ENCODE results near the gene LMO1.

The LMO1 gene

DNA sequence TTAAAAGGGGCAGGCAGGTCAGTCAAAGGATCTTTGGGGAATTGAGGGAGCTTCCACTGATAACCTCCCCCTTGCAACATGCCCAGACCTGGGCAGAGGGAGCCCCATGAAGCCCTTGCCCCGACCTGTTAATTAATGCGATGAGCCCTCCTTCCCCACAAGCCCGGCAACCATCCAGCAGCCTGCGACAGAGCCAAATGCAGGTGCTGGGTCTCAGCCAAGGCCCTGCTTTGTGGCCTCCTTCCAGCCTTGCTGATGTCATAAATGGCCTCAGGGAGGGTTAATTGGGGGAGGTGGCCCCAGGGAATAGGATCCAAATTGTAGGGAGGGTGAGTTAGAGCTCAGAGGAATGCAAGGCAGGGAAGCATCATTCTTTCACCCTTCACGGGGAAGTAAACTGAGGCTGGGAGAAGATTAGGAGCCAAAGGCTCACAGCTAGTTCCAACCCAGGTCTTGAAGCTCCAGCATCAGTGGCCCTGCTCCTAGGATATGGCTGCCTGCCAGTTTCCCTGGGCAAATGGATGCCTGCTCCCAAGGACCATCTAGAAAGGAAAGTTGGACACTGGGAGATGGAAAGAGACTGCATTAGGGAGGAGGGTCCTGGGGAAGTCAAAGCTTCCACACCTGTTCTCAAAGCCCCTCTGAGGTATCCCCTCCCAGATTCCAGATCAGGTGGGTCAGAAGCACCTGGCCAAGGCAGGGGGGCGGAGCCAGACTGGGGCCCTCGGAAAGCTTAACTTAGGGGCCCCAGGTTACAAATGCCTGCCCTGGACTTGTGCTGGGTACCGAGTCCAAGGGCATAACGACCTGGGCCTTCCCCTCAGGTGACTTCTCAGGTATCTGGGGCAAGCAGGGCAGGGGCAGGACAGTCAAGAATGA, 34.1 kb downstream of the LMO1 start:
- DNase-seq (ENCODE audit: low read depth in 4 of 4, low spot score in 1 of 4), result no peak

DNA sequence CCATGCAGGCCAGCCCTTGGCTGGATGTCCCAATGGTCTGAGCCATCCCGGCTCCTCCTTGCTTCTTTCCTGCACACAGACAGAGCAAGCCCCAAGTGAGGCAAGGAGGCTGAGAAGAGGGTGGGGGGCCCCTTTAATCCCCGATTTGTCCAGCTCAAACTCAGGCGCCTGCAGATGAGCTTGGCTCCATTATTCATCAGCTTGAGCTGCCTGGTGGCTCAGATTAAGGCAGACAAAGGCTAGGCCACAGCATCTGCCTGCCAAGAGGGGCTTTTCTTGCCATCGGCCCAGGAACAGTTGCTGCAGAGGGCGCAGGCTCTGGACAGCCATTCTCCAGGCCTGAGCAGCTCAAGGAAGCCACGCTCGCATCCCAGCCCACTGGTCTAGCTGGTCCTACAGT, 35.4 kb downstream of the LMO1 start:
- no peak for DNase-seq (ENCODE audit: low read depth in 4 of 4, low spot score in 1 of 4)

DNA sequence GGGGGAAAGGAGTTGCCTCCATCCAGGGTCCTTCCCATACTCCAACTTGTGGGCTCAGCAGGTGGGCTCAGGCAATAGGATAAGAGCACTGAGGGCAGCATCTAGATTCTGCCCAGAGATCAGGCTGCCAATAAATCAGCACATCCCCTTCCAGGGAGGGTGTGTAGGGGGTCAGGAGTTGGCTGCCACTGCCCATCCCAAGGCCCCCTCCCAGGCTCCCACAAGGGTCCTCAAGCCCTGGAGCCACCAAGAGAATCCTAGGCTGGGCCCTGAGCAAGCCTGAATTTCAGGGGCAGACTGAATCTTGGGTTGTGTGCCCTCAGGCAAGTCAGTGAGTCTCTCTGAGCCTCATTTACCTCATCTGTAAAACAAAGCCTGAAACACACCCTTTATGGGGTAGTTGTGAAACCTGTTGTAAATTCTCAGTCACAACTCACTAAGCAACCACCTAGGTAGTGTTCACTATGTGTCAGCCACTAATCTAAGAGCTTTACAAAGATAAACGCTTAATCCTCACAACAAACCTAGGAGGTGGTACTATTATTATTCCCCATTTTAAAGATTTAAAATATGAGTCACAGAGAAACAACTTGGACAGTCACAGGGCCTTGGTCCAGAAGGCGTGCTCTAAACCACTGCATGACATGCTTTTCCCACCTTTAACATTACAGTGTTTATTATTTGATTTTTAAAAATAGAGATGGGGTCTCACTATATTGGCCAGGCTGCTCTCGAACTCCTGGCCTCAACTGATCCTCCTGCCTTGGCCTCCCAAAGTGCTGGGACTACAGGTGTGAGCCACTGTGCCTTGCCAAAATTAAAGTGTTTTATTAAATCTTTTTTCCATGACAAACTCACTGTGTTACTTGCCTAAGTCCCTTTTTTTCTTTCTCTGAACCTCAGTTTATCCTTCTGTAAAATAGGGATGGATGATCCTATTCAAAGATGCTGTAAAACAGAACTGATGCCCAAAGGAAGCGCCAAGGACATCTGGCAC, 36.2 kb downstream of the LMO1 start:
- DNase-seq (ENCODE audit: low read depth in 4 of 4, low spot score in 1 of 4), result no peak

DNA sequence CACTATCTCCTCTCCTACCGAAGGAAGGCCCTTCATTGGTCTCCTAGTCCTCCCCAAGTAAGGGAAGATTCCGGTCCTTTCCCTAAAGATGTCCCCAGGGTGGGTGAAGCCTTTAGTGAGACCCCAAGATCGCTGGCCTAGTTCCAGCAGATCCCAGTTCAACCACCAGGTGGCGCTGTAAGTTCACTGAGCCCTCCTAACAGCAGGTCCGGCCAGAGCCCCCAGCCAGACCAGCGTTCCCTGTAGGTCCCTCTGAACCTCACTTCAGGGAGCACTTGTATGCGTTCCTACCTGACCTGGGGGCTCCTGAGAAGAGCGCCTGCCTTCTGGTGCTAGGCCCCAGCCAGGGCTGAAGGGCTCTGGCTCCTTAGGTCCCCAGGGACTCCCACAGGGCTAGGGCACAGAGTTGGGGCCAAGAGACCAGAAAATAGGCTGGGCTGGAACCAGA, 38.1 kb downstream of the LMO1 start:
- peak; percentile 44 to 54 (median 52) for DNase-seq (ENCODE audit: low read depth in 4 of 4, low spot score in 1 of 4)

DNA sequence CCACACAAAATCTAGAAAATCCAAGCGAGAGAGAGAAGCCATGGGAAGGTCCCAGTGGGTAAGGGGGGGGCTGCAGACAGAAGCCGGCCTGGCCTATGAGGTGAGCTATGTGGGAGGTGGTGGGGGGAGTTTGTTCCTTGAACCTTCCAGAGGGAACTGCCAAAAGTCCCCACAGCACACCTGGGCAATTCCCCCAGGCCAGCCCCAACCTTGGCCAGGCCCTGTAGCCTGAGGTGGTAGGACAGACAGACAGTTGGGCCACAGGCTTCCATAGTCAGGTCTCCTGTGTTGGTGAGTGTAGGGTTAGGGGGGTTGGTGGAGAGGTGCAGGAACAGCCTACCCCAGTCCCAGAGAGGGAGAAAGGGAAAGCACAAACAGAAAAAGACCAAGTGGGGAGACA, 39.0 kb downstream of the LMO1 start:
- DNase-seq (ENCODE audit: low read depth in 4 of 4, low spot score in 1 of 4), result no peak

DNA sequence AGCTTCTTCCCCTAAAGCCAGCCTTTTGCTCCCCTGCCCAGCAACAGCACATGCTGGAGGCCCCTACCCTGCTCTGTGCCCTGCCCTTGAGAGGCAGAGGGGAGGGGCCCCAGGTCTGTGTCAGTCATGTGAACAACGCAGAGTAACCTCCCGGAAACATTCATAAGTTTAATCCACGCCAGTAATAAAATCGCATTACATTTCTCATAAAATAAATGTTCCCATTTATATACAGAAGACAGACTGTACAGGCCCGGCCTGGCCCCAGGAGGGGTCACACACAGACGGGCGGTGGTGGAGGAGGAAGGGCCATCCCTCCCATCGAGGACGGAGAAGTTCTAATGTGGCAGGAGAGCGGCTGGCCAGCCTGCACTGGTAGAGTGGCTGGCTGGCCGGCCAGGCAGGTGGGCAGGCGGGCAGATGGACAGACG, 39.5 kb downstream of the LMO1 start:
- DNase-seq (ENCODE audit: low read depth in 4 of 4, low spot score in 1 of 4), result no peak

DNA sequence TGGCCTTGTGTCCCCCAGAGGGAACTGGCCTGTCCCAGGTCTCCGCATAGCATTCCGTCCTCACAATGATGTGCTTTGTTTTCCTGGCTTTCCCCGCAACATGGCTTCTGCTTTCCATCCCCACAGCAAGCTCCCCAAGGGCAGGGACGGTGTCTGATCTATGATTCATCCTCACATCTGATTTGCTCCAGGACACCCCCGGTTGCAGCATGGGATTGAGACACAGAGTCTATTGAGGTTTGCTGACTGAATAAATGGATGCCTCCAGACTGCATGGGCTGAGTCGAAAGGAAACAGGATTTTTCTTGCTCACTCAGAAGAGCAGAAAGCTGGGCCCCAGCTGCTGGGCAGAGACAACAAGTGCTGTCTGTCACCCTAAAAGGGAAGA, 40.2 kb downstream of the LMO1 start:
- DNase-seq (ENCODE audit: low read depth in 4 of 4, low spot score in 1 of 4), result no peak

DNA sequence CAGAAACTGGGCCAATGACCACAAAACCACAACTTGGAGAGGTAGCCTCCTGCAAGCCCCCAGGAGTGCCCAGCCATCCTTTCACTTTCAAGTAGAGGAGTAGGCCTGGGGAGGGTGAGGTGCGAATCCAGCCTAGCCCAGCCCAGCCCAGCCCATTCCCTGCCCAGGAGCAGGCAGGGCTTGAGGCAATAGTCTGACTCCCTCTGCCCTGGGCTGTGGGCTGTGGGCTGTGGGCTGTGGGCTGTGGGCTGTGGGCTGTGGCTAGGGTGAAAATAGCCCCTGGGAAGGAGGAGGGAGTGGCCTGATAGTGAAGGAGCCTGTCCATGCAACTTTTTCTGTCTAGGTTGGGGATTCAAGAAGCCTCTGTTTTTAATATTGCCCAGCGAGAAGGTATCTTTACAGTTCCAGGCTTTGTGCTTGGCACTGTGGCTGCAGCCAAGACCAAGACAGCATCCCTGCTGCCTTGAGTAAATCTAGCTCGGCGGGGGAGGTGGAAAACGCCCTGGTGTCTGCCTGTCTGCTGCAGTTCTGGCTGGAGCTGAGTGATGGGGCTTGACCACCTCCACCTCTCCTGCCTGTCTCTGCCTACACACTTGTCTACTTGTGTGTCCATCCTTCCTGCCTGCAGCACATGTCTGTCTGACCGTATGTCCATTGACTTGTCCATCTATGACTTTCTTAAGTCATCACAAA, 40.7 kb downstream of the LMO1 start:
- DNase-seq (ENCODE audit: low read depth in 4 of 4, low spot score in 1 of 4), result no peak

DNA sequence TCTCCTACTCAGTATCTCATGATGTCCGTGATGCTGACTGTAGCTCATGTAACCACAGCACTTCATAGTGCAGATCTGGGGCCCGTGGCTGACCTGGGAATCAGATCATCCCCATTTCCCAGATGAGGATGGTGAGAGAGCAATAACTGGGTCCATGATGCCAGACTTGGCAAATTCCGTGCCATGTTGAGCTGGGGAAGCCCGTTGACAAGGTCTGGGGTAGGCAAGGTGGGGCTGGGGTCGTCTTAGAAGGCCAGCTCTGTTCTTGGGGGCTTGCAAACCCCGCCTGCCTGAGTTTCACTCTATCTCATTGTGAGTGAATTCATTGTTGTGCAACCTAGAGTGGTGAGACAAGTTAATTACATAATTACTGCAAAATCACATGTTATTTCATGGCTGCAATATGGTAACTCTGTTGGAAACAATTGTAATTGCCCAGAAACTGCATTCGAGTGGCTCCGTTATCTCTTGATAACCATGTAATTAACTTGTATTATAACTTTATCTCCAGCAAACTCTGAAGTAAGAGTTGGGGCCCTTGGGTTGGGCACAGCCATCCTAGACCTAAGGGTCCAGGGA, 41.7 kb downstream of the LMO1 start:
- DNase-seq (ENCODE audit: low read depth in 4 of 4, low spot score in 1 of 4), result no peak

DNA sequence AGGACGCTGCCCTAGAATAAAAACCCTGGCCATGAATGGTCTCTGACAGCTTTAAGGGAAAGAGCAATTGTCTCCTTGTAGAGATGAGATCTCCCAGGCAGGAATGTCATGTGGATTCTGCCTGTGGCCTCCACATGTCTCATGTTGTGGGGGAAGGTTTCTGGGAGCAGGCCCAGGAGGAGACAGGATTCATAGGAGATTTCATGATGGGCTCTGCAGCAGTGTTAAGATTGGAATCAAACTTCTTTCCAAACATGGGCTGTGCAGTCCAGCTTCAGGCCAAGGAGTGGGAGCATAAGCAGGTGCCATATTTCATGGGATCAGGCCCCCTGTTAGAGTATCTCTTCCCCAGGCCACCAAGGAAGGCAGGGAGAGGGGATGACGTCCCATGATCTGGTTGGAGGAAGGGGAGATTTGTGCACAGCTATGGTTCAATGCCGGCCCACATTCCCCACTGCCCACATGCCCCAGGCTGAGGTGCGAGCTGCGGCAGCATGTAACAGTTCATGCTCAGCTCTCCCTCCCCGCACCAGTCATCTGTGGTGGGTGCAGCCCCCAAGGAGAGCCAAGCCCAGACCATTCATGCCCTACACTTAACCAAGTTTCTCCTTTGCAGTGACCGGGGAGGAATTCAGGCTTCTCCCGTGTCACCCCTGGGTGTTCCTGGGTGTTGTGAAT, 42.5 kb downstream of the LMO1 start:
- DNase-seq (ENCODE audit: low read depth in 4 of 4, low spot score in 1 of 4), result no peak

DNA sequence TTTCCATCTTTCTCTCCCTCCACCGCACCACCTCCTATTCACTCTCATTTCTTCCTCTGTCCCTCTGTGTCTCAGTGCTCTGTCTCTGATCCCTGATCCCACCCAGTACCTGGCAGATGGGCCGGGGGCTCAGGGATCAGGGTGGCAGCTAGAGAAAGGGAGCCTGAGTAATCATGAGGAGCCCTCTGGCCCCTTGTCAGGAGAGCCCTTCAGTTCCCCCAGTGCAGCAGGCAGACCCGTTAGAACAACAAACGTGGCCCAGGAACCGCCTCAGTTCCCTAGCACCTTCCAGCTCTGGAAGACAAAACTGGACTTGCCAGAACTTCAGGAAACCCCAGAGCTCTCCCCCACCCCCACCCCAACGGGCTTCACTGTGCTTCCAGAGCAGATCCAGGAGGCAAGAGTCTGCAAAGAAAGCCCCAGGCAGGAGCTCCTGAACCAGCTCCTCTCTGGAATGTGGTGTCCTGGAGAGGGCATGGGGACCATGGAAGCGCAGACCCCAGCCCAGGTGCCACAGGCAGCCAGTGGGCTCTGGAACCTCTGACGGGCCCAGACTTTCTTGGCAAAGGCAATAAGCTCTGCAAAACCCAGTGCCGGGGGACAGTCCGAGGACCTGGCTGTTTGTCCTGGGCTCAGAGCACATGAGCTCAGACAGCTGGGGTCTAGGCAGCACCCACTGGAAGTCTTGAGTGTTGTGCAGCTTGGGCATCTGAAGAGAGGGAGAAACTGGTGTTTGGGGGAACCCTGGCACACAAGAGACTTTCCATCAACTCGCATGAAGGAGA, 43.2 kb downstream of the LMO1 start:
- no peak for DNase-seq (ENCODE audit: low read depth in 4 of 4, low spot score in 1 of 4)

DNA sequence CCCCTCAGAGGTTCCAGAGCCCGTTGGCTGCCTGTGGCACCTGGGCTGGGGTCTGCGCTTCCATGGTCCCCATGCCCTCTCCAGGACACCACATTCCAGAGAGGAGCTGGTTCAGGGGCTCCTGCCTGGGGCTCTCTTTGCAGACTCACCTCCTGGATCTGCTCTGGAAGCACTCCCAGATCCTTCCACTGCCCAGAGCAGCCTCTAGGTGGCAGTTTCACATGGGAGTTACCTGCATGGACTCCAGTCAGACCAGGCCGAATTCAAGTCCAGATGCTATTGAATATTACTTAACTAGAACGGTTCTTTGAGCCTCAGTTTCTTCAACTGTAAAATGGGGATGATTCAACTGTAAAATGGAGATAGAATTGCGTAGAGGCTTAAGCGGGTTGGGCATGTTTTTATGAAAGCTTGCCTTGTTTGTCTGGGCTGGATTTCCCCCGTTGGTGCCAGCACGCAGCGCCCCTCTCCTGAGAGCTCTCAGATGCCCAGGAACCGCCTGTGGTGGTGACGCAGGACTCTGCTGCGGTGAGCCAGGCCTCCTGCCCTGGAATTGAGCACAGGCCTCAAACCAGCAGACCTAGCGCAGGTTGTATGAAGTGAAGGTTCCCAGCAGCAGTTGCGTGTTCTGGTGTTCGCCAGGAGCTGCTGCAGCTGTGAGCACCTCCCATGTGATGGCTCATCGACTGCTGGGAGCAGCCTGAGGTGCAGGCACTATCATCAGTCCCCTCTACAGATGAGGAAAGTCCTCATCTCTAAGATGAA, 44.2 kb downstream of the LMO1 start:
- DNase-seq (ENCODE audit: low read depth in 4 of 4, low spot score in 1 of 4), result no peak

DNA sequence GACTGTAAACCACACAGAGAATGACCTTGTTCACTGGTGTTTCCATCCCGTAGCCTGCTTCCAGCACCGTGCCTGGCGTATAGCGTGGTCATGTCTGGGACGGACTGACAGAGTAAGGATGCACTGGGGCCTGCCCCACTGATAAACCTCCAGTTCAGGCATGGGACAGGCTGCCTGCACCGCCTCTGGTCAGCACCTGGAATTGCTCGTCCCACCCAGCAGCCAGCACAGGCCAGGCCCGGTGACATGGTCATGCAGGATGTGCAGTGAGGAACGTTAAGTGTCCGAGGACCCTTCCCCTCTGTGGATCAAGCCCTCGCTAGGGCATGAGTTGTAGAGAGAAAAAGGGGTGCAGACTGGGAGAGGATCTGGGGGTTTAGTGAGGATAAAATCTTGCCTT, 44.8 kb downstream of the LMO1 start:
- DNase-seq (ENCODE audit: low read depth in 4 of 4, low spot score in 1 of 4), result no peak

DNA sequence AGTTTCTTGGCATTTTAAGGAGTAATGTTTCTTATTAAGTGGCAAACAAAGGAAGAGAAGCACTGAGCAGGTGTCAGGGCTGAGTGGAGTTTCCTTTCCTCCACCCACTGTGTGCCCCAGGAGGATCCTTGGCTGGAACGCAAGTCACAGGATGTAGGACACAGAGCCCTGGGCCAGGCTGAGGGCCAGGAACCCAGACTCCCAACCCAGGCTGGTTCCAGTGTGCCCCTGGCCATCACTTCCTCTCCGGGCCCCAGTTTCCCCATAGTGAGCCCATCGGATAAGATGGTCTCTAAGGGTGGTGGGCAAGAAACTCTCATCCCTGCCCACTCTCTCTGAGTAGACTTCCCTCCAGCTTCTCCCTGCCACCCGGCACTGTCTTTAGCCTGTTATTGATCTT, 45.3 kb downstream of the LMO1 start:
- no peak for DNase-seq (ENCODE audit: low read depth in 4 of 4, low spot score in 1 of 4)

DNA sequence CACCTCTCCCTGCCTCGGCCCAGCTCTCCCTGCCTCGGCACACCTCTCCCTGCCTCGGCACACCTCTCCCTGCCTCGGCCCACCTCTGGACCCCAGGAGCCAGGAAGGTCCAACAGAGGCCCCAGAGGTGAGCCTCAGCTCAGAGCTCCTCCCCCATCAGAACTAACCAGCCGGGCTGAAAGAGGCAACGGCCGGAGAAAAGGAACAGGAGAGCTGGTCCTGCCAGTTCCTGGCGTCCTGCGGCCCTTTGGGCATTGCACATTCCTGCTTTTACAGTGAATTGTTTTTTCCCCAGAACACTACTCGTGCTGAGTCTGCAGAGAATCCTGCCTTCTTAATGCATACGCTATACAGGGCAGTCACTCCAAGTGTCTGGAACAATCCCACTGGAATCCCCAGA, 45.8 kb downstream of the LMO1 start:
- DNase-seq (ENCODE audit: low read depth in 4 of 4, low spot score in 1 of 4), result no peak

DNA sequence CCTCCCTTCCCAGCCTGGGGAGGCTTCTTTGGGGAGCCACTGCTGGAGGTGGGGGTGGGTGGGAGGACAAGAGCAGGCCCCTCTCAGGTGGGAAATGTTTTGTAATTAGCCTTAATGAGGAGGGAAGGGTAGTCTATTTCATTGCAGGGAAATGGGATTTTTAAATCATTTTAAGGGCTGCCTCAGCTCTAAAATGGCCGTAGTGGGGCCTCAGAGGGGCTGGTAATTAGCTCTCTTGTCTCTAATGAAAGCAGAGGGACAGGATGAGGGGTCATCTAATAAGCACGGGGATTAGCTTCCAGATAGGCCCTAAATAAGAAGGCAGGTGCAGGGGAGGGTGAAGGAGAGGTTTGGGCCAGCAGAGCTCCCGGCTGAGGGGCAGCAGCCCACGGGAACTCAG, 46.5 kb downstream of the LMO1 start:
- no peak for DNase-seq (ENCODE audit: low read depth in 4 of 4, low spot score in 1 of 4)

DNA sequence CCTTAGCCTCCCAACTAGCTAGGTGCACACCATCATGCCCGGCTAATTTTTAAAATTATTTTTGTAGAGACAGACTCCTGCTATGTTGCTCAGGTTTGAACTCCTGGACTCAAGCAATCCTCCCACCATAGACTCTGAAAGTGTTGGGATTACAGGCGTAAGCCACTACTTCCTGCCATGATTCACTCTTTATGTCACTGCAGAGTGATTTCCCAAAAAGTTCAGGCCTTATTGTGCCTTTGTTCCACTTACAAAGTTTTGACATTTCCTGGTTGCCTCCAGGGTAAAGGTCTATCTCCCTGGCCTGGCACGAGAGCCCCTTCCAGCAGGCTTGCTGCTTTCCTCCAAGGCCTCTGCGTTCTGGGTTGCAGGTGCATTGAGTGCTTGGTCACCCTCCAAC, 50.3 kb downstream of the LMO1 start:
- no peak for DNase-seq (ENCODE audit: low read depth in 4 of 4, low spot score in 1 of 4)

DNA sequence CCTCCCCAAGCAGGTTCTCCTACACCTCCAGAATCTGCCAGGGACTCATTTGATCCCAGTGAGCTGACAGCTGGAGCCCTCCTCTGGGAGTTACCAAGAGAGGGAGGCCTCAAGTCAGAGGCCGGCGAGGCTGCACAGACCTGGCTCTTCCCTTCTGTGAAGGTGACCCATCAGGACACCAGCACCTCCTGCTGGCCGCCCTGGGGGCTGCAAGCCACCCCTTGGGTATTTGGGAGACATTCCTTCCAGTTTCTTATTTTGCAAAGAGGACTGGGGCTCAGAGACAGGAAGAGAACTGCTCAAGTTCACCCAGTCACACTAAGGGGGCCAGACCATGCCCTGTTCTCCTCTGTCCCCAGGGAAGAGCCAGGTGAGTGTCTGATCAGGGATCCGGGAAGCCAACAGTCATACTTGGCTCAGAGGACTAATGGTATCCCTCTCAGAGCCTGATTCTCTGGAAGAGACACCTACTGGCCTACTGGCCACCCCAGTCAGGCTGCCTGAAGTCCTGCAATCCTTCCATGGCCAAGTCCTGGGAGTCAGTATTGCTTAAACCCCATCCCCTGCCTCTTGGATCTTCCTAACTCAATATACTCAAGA, 54.4 kb downstream of the LMO1 start:
- no peak for DNase-seq (ENCODE audit: low read depth in 4 of 4, low spot score in 1 of 4)

All from stimulated activated CD4-positive, alpha-beta T cell treated with anti-CD3 and anti-CD28 coated beads, Interleukin-1b, Interleukin-23, amount 100 ng/mL, for 24 hours (primary cell).